ENCODE data around the gene CREB5. TPM values are rescaled to one million over a fixed set of nuclear protein-coding genes. Genes with fewer than 3 reads are reported as not detected.

The CREB5 gene
- total and polyA plus RNA-seq, 2 of the 8 experiments (the other 6 are each of a cell fraction or from before 2014, with no cell fraction given), result 2.4 to 2.7 TPM

DNA sequence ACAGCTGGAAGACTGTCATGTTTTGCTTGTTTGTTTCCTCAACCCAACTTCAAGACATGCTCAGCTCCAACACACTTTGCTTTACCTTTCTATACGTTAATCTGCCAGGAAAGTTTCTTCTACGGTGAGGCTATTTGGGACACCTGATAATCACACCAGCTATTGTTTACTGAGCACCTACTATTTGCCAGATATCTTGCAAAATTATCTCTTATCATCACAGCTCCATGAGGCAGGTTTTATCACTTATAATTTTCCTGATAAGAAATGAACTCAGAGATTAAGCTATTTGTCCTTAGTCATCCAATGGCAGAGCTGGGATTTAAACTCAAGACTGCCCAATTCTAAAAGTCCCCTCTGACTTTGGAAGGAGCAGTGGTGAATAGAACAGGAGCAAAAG, 117.4 kb downstream of the CREB5 start:
- Histone ChIP-seq H3K23ac (ENCODE audit: insufficient read length) (no peak overlapping the region), H3K4me1 (replicated peaks in 1 of 4; ENCODE audit: control insufficient read depth in 3 of 4, insufficient read depth in 4 of 4, low read length in 3 of 4) (peaks cover 1 to 6% (median 3%) of the 10 kb centered on the region in 4 experiments; a peak in 5 of 7 replicates), H3K36me3 (ENCODE audit: control insufficient read depth in 2 of 4, insufficient read depth in 4 of 4, low read length in 3 of 4) (no peaks in the 10 kb centered on the region), H2BK5ac (ENCODE audit: low read depth, low read length) (no peak overlapping the region), H3K79me1 (ENCODE audit: low read depth, low read length) (no peaks in the 10 kb centered on the region), H4K20me1 (replicated peaks in 1 of 2; ENCODE audit: control insufficient read depth in 1 of 2, insufficient read depth in 2 of 2, low read length in 2 of 2) (no peaks in the 10 kb centered on the region), H3K27me3 (replicated peaks in 1 of 4; ENCODE audit: control insufficient read depth in 3 of 4, extremely low read depth in 1 of 4, insufficient read depth in 3 of 4, low read length in 3 of 4) (no peaks in the 10 kb centered on the region; a peak in 1 of 7 replicates), H2AFZ (ENCODE audit: low read length) (no peak overlapping the region), H3K4me3 (ENCODE audit: extremely low read depth in 1 of 4, insufficient read depth in 2 of 4, low read depth in 3 of 4, low read length in 4 of 4) (no peak overlapping the region), H3K4me2 (ENCODE audit: insufficient read depth in 1 of 2, low read depth in 2 of 2, low read length in 2 of 2) (no peak overlapping the region; a peak in 1 of 4 replicates), H2AK5ac (ENCODE audit: low read depth, low read length) (no peak overlapping the region), H3K9me3 (ENCODE audit: insufficient read depth in 2 of 2, low read depth in 1 of 2, low read length in 1 of 2) (no peaks in the 10 kb centered on the region), H3K18ac (ENCODE audit: extremely low read depth, low read length) (no peak overlapping the region), H2BK12ac (ENCODE audit: low read depth, low read length) (peak overlapping the region; percentile 84; the same call in 1 of the 2 replicates), H3K56ac (replicated peaks; ENCODE audit: insufficient read length, low read depth, low read length) (no peak overlapping the region), H2BK20ac (ENCODE audit: low read length) (peak overlapping the region; percentile 74; the same call in 1 of the 2 replicates), H3K4ac (replicated peaks; ENCODE audit: insufficient read length, low read depth, low read length) (no peak overlapping the region), H3K9ac (replicated peaks in 1 of 4; ENCODE audit: extremely low read depth in 1 of 4, low read depth in 3 of 4, low read length in 3 of 4) (no peak overlapping the region), H2BK120ac (replicated peaks; ENCODE audit: low read depth, low read length) (no peak overlapping the region), H3K27ac (ENCODE audit: low read depth, low read length) (no peak overlapping the region), H3K14ac (ENCODE audit: insufficient read length) (no peak overlapping the region), H3K79me2 (ENCODE audit: control insufficient read depth in 1 of 2, insufficient read depth in 2 of 2, low read length in 2 of 2) (no peaks in the 10 kb centered on the region), H4K8ac (ENCODE audit: extremely low read depth, insufficient read depth, low read length) (no peak overlapping the region), H3K23me2 (ENCODE audit: low read depth, low read length) (no peaks in the 10 kb centered on the region), H2BK15ac (ENCODE audit: low read length) (0 out of 2 replicates have a peak overlapping the region, but pooled peaks have one; percentile 2), H4K91ac (replicated peaks; ENCODE audit: insufficient read length, low read length) (no peak overlapping the region), H4K5ac (ENCODE audit: insufficient read length, low read depth, low read length) (no peak overlapping the region)
- FAIRE-seq (no peak), DNase-seq (ENCODE audit: low read depth in 1 of 2, low spot score in 2 of 2) (no peak)
- TF ChIP-seq KDM1A (IDR thresholded peaks at IDR 0.05; ENCODE audit: borderline replicate concordance, low read length) (no peak), NRF1 (IDR thresholded peaks at IDR 0.05; ENCODE audit: low read depth, low read length) (no peak), POU5F1 (IDR thresholded peaks at IDR 0.05; ENCODE audit: low read depth, low read length) (no peak), FOSL1 (IDR thresholded peaks at IDR 0.05; ENCODE audit: insufficient read depth, low read depth, low read length) (no peak)
- ChIA-PET CTCF (ENCODE audit: partially characterized antibody) (interaction anchor here (0.6 to 2.1 kb wide), 6 partner anchors 9 to 169 kb away, joined by 3 to 9 read pairs (median 4); no protein-coding TSS in a partner anchor), POLR2A (ENCODE audit: partially characterized antibody) (interaction anchor here (0.6 kb wide), 1 partner anchor 251 kb away, joined by 4 read pairs; no protein-coding TSS in a partner anchor)
- 97% methylated on average over 2 of the region's 2 CpGs; no CpG with 5 or more reads in 1 of the 2 experiments for WGBS, 2 experiments (ENCODE audit: extremely low coverage in 1 of 2, insufficient coverage in 1 of 2, insufficient read length in 1 of 2, insufficient replicate concordance in 2 of 2, low coverage in 1 of 2, low lambda C conversion rate in 2 of 2, missing lambda C conversion rate in 1 of 2)
